ENCODE results near the gene OR4D5.

DNA sequence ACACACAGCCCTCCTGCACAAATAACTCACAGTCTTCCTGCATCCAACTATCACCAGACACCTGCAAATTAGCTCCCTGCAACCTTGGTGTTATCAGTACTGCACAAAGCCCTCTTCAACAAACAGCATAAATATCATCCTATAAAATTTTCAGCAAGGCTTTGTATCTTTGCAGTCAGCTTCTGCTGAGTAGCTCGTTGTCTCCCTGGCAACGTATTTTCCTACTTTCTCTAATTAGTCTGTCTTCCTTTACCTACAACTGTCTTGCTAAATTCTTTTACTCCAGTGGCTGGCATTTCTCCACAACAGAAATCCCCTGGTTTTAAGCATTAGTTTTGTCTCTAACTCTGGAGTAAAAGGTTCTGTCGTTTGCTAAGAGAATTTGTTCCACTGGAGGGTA, 33.6 kb upstream of the OR4D5 start:
- TF ChIP-seq SMC3 (IDR thresholded peaks at IDR 0.05; ENCODE audit: low read depth, low read length) (no peak), YY1 (IDR thresholded peaks at IDR 0.05; ENCODE audit: low read depth) (no peak), TCF12 (IDR thresholded peaks at IDR 0.05) (no peak)
- TF ChIP-seq, protein P1, sequence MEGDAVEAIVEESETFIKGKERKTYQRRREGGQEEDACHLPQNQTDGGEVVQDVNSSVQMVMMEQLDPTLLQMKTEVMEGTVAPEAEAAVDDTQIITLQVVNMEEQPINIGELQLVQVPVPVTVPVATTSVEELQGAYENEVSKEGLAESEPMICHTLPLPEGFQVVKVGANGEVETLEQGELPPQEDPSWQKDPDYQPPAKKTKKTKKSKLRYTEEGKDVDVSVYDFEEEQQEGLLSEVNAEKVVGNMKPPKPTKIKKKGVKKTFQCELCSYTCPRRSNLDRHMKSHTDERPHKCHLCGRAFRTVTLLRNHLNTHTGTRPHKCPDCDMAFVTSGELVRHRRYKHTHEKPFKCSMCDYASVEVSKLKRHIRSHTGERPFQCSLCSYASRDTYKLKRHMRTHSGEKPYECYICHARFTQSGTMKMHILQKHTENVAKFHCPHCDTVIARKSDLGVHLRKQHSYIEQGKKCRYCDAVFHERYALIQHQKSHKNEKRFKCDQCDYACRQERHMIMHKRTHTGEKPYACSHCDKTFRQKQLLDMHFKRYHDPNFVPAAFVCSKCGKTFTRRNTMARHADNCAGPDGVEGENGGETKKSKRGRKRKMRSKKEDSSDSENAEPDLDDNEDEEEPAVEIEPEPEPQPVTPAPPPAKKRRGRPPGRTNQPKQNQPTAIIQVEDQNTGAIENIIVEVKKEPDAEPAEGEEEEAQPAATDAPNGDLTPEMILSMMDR (IDR thresholded peaks at IDR 0.05): no peak
- TF ChIP-seq, protein P2, sequence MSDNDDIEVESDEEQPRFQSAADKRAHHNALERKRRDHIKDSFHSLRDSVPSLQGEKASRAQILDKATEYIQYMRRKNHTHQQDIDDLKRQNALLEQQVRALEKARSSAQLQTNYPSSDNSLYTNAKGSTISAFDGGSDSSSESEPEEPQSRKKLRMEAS (IDR thresholded peaks at IDR 0.05; ENCODE audit: low read depth): no peak
- TF ChIP-seq, protein P3, sequence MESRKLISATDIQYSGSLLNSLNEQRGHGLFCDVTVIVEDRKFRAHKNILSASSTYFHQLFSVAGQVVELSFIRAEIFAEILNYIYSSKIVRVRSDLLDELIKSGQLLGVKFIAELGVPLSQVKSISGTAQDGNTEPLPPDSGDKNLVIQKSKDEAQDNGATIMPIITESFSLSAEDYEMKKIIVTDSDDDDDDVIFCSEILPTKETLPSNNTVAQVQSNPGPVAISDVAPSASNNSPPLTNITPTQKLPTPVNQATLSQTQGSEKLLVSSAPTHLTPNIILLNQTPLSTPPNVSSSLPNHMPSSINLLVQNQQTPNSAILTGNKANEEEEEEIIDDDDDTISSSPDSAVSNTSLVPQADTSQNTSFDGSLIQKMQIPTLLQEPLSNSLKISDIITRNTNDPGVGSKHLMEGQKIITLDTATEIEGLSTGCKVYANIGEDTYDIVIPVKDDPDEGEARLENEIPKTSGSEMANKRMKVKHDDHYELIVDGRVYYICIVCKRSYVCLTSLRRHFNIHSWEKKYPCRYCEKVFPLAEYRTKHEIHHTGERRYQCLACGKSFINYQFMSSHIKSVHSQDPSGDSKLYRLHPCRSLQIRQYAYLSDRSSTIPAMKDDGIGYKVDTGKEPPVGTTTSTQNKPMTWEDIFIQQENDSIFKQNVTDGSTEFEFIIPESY (IDR thresholded peaks at IDR 0.05; ENCODE audit: borderline replicate concordance, low read depth): no peak

Measured in SK-N-SH (cell line).